Measurements from ENCODE around the gene PTPRU.

PTPRU gene

GRCh38 chr1:29267321-29268070 is 31.2 kb downstream of the PTPRU start:
- no peak for DNase-seq (ENCODE audit: low read depth)

DNA sequence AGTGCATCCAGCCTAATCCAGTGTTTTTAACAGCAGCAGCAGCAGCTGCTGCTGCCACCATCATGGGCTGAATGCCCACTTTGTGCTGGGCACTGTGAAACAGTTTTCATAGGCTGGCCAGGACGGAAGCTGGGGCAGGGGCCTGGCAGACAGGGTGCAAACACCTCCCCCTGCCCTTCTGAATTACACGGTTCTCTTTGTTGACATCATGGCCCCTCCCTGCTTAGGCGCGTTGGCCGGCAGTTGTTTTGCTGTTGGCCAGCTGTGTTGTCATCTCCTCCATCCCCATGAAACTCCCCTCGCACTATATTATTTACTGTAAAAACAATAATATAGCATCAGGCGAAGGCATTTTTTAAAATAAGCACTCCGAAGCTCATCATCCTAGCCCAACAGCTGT is 33.1 kb downstream of the PTPRU start:
- DNase-seq (ENCODE audit: low read depth): no peak

DNA sequence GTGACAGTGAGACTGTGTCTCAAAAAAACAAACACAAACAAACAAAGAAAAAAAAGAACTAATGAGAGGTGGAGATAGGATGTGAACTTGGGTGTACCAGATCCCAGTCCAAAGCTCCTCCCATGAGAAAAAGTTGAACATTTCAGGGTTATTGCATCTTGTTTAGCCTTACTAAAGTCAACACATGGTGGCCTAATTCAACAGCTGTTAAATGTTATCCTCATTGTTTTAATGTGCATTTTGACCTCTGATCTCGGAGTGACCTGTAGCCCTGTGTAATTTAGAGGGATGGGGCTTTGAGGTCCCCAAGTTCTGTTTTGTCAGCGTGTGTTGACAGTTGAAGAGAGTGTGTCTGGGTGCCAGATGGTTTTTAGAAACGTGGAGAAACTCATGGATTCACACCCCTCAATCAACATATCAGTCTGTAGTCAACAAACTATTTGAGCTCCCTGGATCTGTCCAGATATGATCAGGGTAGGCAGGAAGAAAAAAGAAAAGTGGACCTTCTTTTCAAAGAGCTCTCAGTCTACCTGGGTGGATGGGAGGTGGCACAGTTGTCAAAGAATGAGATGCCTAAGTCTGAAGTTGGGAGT is 34.7 kb downstream of the PTPRU start:
- DNase-seq (ENCODE audit: low read depth): no peak

DNA sequence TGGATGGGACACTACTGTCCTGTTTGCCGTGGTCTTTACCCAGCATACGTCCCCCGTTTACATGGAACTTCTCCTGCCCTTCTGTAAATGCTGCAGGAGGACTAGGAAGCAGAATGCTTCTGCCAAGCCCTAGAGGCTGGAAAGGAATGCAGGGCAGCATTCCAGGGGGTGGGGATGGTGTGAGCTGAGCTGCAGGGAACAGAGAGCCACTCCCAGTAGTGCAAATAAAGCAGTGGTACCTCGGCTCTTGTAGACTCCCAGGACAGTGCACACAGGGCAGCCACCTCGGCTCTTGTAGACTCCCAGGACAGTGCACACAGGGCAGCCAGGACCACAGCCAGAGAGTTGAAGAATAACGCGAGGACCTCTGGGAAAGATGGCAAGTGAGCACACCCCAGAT is 35.4 kb downstream of the PTPRU start:
- peak; percentile 77 for DNase-seq (ENCODE audit: low read depth)

DNA sequence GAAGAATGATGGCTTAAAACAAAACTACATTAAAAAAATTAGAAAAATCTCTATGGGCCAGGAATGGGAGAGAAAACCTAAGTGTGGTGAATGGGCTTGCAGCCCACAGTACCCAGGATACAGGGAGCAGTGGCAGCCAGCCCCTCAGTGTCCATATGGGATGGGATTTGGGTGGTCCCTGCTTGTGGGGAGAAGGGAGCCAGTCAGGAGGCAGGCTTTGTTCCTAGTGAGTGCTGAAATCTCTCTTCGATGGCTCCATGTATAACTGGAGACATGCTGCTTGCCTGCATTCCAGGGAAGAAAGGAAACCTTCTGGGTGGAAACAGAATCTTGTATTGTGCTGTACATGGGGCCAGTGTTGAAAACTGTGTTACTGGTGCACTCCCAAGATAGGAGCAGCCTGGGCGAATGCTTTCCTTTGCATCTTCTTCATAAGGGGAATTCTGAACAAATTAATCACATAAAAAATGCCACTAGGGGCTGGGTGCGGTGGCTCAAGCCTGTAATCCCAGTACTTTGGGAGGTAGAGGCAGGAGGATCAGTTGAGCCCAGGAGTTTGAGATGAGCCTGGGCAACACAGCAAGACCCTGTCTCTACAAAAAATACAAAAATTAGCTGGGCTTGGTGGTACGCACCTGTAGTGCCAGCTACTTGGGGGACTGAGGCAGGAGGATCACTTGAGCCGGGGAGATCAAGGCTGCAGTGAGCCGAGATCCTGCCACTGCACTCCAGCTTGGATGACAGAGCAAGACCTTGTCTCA is 36.0 kb downstream of the PTPRU start:
- no peak for DNase-seq (ENCODE audit: low read depth)

DNA sequence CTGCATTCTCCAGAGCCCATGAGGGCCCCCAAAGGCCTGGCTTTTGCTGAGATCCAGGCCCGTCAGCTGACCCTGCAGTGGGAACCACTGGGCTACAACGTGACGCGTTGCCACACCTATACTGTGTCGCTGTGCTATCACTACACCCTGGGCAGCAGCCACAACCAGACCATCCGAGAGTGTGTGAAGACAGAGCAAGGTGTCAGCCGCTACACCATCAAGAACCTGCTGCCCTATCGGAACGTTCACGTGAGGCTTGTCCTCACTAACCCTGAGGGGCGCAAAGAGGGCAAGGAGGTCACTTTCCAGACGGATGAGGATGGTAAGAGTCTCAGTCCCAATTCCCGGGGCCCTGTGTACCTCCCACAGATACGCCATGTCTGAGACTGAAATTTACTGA is 39.1 kb downstream of the PTPRU start:
- DNase-seq (ENCODE audit: low read depth): no peak

GRCh38 chr1:29278124-29278523 is 41.8 kb downstream of the PTPRU start:
- no peak for DNase-seq (ENCODE audit: low read depth)

- DNase-seq (ENCODE audit: low read depth): no peak
These were observed 43.1 kb downstream of the PTPRU start for GRCh38 chr1:29279406-29279805.

- no peak for DNase-seq (ENCODE audit: low read depth)
These were observed 43.6 kb downstream of the PTPRU start for GRCh38 chr1:29279951-29280391.

GRCh38 chr1:29280409-29281131 is 44.2 kb downstream of the PTPRU start:
- peak; percentile 63 for DNase-seq (ENCODE audit: low read depth)

GRCh38 chr1:29281571-29281970 is 45.2 kb downstream of the PTPRU start:
- no peak for DNase-seq (ENCODE audit: low read depth)

DNA sequence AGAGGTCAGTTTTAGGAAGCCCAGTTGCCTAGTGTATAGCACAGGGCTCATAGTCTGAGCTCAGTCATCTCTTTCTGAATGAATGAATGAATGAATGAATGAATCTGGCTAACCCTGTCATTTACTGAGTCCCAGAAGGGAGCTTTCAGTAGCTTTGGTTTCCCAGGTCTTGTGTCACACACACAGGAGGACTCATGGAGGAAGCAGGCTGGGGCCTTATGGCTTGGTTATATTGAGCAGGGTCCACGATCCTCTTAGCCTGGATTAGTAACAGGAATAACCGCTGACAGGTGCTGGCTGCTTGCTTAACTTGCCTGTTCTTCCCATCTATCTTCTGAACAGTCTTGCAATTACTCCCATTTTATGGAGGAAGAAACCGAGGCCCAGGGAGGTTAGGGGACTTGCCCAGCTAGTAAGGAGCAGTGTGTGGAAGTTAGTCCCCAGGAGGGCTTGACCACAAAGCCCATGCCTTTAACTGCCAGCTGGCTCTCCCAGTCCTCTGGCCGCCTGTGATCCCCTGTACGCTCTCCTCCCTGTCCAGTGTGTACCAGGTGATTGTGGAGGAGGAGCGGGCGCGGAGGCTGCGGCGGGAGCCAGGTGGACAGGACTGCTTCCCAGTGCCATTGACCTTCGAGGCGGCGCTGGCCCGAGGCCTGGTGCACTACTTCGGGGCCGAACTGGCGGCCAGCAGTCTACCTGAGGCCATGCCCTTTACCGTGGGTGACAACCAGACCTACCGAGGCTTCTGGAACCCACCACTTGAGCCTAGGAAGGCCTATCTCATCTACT is 46.0 kb downstream of the PTPRU start:
- DNase-seq (ENCODE audit: low read depth): no peak

GRCh38 chr1:29282924-29283803 is 46.8 kb downstream of the PTPRU start:
- peak; percentile 85 for DNase-seq (ENCODE audit: low read depth)

GRCh38 chr1:29283804-29284195 is 47.5 kb downstream of the PTPRU start:
- DNase-seq (ENCODE audit: low read depth): no peak

DNA sequence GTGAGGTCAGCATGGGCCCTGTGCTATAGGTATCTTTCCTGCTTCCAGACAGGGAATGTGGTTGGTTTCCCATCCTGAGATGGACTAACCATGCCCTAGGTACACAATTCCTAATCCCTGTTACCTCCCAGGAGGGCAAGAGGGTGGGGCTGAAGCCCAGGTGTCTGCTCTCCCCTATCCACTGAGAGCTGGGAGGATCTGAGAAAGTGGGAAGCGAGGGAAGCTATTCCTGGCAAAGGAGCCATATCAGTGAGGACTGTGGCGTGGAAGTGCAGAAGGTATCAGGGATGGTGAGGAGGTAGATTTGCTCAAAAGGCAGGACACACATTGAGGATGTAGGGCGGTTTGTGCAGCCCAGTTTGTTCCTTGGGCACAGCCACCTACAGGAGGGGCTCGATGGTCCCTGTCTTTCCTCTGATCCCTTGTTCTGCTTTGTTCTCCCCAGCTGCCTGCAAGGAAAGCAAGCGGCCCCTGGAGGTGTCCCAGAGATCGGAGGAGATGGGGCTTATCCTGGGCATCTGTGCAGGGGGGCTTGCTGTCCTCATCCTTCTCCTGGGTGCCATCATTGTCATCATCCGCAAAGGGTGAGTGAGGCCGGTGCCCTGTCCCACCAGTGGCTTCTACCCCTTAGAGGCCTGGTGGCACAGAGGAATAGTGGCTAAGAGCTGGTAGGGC is 48.1 kb downstream of the PTPRU start:
- no peak for DNase-seq (ENCODE audit: low read depth)

DNA sequence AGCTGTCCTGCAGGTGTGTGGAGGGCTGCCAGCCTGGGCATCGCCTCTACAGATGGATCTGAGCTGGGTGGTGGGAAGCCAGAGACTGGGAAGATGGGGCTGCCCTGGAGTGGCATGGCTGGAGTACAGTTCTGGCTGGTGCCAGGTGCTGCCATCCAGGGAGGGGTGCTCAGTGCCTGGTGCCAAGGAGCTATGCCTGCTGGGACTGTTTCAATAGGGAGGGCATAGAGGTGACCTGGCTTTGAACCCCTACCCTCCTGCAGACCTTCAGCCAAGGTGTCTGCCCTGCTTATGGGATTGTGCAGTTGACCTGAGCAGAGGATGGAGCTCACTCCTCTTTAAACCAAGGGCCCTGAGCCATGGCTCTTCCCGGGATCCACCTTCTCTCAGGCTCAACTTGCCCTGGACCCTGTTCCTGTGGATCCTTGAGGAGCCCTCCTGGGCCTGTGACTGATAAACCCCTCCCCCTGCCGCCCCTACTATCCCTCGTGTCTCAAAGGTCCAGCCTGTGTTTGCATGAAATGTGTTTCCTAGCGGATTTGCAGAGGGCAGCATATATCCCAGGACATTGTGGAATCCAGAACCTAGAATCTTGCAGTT is 48.7 kb downstream of the PTPRU start:
- no peak for DNase-seq (ENCODE audit: low read depth)

DNA sequence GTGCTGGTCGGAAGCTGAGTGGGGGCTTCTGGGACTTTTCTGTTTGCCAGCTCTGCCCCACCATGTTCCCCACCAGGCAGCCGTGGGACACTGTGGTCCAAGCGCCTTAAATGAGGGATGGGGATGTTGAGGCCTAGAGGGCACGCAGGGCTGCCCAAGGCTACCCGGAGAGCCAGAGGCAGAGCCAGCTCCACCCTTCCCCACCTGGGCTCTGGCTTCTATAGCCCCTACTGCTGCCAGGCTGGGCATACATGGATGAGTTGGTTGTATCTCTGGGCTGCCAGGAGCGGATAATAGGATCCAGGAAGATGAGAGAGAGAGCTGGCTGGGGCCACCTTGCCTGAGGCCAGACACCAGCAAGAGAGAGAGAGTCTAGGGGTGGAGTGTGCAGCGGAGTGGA is 49.4 kb downstream of the PTPRU start:
- no peak for DNase-seq (ENCODE audit: low read depth)

DNA sequence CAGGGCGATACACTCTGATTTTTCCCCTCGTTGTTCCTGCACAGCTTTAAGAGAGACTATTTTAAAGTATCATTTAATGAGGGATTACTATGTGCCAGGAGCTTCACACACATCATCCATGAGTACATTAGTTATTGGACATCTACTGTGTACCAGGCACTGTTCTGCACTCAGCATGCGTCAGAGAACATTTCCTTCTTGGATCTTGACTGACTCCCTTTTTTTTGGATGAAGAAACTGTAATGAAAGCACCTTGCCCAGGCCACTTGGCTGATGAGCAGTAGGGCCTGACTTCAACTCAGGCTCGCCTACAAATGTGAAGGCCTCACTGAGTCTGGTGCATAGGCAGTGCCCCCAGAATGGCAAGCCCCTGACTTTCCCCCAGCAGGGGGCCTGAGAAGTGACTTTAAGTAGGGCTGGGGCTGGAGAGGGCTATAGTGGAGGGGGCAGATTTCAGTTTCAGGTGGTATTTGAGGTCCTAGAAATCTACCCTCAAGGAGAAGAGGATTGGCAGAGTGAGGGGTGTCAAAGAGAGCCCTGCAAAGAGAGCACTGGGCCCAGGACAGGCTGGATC is 50.0 kb downstream of the PTPRU start:
- no peak for DNase-seq (ENCODE audit: low read depth)

GRCh38 chr1:29289493-29289892 is 53.2 kb downstream of the PTPRU start:
- no peak for DNase-seq (ENCODE audit: low read depth)

Measured in iris pigment epithelial cell (primary cell).